Left kidney (tissue), 2 donors: Measurements from ENCODE around the gene PLOD2. TPM values are rescaled to one million over a fixed set of nuclear protein-coding genes. Genes with fewer than 3 reads are reported as not detected.
A peak's percentile ranks its signal among the peaks of the same experiment; 100 is the strongest.

Experiments used
- DNase-seq: peaks from one replicate; pipeline ENCODE4 v3.0.0-alpha.2; 2013
- polyA plus RNA-seq: library from polyadenylated mRNA; unstranded; fragments of 120-200 nt; gene quantifications from one replicate; pipeline ENCODE4 v1.2.1, GENCODE V29; 2013; ENCODE audit not compliant: insufficient read length

The PLOD2 gene
- polyA plus RNA-seq, 1 donor = 171 TPM

DNA sequence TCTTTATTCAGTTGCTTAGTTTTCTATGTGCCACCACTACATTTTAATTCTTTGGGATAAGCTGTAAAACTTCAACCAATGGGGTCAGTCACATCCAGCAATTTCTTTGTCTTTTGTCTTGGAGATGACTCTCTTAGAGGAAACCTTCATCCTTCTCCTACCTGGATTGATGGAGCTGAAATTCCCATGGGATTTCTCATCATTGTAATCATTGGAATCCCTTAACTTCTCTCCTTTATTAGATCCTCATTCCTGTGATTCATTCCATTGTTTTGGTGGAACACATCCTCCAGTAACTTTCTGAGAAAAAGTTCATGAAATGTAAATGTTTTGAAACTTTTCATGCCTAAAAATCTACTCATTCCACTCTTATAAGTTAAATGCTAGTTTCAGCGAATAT is 9.6 kb upstream of the PLOD2 start:
- DNase-seq = no peak

- no peak for DNase-seq
Measured at GRCh38 chr3:146169891-146170290, 8.9 kb upstream of the PLOD2 start.

DNA sequence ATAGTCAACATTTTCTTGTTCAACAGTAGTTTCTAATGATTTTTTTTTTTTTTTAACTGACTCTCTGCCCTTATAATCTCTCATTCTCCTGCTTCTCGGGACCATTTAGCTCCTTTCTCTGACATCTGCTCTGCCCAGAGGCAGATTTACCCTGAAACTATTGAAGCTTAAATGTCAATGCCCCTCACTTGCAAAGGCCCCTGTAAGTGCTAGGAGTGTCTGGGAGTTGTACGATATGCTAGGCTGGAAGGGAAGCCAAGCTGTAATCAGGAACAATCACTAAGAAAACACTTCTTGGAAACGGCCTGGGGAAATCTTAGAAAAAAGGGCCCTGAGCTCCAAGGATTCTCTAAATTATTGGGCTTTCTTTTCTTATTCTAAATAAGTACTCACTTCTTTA is 5.8 kb upstream of the PLOD2 start:
- no peak for DNase-seq

DNA sequence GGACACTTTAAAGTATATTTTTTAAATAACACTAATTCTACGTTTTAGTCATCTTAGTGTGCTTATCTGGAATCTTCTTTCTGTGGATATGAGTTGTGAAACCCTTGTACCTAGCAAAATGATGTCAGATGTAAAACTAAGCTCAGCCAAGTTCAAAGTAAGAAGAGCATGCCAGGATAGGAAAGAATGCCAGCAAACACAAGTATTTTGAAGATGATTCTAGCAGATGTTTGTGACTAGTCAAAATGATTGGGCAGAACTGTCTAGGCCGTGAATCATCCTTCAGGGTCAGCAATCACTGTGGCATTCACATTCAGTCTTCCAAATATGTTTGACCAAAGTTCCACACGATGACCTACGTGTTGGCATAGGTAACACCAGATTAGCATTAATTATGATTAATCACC is 5.4 kb upstream of the PLOD2 start:
- DNase-seq = no peak

DNA sequence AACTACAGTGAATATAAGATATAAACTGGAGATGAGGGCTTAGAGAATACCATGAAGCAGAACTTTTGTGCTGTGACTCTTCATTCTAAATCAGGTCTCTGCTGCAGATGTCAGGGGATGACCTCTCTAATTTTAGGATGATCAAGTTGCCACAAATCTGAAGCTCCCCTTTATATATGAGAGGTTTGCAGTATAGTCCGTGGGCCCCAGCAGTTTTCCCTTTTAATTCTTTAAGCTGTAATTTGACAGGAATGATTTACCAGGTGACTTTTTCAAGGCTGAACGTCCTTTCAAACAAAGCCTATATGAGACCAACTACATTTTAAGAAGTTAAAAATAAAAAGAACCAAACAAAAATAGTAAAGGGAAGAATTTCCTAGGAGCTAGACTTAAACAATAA is 4.9 kb upstream of the PLOD2 start:
- DNase-seq = no peak

GRCh38 chr3:146164971-146165769 is 4.2 kb upstream of the PLOD2 start:
- DNase-seq = no peak

- DNase-seq = no peak
Measured at GRCh38 chr3:146164506-146164905, 3.5 kb upstream of the PLOD2 start.

DNA sequence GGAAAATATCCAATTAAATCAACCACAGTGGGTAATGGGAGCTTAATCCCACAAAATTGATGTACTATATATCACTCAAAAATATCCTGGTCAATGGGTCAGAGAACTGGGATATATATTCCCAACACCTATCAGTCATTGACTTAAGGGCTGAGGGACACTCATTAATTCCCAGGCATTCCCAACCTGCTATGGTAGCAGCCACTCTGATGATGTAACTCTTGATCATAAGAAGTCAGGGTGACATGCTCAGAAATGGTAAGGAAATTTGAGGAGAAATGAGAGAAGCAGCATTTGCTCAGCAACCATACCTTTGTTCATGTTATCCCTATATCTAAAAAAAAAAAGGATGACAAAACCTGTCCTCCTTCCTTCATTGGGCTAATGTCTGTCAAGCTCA is 3.1 kb upstream of the PLOD2 start:
- DNase-seq = no peak

DNA sequence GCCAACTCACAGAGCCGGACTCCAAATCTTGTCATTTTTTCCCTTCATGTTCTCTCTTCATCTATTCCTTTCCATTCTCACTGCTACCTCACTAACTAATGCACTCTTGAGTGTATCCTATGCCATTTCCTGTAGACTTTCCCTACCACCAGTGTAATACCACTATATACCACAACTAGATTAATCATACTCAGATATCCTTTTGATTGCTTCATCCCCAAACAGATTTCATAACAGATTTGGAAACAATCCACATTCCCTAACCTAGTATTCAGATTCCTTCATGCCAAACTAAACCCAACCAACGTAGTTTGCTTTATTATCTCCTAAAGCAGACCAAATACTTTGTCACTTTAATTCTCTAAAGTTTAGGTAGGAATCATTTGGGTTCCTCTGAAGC is 2.6 kb upstream of the PLOD2 start:
- DNase-seq = no peak

DNA sequence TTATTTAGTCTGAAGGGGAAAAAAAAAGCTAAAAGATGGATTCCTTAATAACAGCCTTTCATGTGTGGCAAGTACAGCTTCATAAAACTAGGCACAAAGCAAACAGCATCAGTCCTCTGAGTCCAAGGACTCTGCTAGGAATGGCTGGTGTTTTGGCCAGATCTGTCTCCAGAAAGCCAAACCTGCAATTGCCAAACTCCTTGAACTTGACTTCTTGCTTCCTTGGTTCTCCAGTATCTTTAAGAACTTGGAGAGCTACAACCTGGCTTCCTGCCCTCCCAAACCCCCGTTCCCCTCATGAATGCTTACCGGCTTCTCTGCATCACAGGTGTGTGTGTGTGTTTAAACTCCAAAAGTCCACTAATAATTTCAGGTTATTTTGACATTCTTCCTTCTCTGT is 1.6 kb upstream of the PLOD2 start:
- no peak for DNase-seq

GRCh38 chr3:146161663-146162002 is 649 bp upstream of the PLOD2 start:
- no peak for DNase-seq

- DNase-seq = peak; percentile 78
Measured at GRCh38 chr3:146160321-146160963, 542 bp downstream of the PLOD2 start.

DNA sequence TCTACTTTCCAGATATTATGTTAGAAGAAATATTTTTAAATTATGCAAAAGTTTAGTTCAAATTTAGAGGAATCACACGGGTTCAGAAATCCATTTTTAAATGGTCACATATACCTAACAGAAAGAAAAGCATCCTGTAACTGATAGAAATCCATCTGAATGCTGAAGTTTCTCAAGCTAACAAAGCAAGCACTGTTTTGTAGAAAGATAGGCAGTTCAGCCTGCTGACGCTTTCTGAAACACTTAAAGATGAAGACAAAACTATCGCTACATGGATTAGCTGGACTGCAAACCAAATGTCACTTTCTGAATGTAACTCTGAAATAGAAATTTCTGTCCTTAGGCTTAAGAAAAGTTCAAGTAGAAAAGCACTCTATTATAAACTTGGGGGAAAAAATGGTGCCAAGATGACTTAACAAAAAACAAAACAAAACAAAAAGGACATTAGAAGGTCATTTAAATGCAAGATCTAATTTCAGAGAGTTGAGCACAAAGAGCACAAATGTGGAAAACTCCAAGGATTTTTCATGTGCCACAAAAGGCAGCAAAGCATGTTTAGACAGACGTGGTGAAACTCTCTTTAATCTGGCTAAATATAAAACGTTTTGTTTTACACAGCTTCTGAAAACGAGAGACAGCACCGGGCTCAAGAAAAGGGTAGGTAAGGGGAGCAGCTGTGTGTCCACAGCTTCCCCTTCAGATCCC is 1.2 kb downstream of the PLOD2 start:
- DNase-seq = no peak

DNA sequence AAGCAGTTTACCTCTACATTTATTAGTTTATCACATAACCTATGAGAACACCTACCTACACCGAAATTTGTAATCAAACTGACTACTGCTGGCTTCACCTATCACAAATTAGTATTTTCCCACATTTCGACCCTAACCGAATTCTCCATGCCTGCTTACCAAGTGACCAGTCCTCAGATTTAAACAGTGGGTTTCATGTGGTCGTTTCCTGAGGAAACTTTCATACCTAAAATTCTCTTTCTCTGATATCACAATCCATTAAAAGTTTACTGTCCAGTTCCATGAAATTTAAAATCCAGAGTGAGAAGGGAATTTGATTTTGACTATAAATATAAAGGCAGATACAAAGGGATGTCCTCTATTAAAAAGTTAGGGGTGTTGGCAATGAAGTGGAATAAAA is 1.9 kb downstream of the PLOD2 start:
- no peak for DNase-seq

- no peak for DNase-seq
Measured at GRCh38 chr3:146157325-146158060, 3.5 kb downstream of the PLOD2 start.

DNA sequence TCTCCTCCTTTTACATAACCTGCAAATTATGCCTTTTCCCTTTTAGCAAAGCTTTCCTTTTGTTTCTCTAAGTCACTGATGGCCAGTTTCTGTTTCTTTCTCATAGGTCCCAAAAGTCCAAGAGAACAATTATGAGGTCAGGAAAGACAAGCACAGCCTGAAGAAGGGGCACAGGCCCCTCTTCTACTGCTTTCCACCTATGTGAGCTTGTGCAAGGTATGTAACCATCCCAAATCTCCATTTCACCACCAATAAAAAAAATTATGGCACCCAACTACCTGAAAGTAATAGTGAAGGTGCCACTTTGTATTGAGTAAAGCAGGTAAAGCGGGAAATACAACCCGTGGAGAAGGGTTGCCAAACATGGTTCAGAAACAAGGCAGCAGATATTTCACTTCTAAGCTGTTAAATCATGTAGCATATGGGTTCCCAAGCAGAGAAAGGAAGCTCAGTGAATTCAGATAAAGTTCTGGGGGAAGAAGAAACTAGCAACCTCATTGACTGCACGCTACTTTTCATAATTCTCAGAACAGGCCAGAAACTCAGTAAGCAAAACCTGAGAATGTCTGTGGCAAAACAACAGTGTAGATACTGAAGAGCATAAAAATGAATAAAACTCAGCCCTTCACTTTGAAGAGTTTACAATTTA is 4.2 kb downstream of the PLOD2 start:
- no peak for DNase-seq

GRCh38 chr3:146156095-146156494 is 4.9 kb downstream of the PLOD2 start:
- no peak for DNase-seq

GRCh38 chr3:146154995-146155394 is 6.0 kb downstream of the PLOD2 start:
- DNase-seq = no peak

DNA sequence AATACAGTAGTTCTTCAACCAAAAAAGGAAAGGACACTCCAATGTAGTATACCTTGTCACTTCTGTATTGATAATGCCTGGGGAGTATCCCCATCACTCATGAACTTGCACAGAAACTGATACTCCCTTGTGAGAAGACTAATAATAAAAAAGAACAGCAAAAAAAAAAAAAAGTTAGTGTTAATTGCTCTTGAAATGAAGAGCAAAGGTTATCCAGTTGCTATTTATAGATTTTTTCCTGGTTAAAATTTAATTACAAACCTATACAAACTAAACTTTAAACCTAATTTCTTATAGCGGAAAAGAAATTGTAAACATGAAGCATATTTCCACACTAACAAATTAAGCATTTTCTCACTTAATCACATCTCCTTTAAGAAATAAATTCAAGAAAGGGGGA is 6.7 kb downstream of the PLOD2 start:
- no peak for DNase-seq

DNA sequence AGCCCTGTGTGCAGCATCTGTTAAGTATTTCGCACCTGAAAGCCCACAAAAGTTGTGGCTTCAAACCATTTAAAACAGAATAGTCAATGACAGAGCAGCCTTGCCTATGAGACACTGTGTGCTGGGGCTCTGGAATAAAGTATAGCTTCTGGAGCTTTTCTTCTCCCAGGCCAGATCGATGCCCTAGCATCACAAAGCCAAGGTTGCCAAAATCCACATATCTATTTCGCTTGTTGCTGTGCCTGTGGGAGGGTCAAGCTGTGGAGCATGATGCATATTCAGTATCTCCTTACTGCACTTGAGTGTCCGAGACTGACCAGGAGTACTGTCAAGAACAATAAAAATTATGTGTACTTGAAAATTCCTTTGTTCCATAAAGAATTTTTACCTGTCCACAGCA is 7.6 kb downstream of the PLOD2 start:
- DNase-seq = no peak

- DNase-seq = no peak
Measured at GRCh38 chr3:146152834-146153233, 8.2 kb downstream of the PLOD2 start.

DNA sequence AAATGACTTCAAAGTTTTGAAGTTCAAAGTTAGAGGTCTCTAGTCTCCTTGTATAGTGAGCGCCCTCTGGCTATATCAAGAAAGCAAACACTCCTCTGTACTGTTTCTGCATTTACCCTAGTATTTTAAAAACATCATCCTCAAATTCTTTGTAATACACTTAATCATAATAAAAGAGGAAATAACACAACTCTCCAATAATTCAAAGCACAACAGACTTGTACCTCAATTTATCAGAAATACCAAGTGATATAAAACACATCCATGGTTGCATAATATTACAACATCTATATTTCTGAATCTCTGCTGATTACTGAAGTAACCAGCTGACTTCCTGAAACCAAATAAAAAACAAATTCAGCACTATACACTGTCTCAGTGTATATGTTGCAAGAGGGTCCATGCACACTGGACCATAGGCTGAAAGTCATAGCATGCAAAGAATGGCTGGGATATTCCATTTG is 12.5 kb downstream of the PLOD2 start:
- no peak for DNase-seq
